Large intestine (tissue), 3 donors: ENCODE data around the gene MROH2B. TPM values are rescaled to one million over a fixed set of nuclear protein-coding genes. Genes with fewer than 3 reads are reported as not detected.

Experiments
- DNase-seq, 2 donors: peaks; one replicate each; pipeline versions ENCODE4 v3.0.0 to v3.0.0-alpha.2; 2013
- H3K27ac ChIP-seq: one replicate; pipeline ENCODE4 v1.5.1; 2013; ENCODE audit warnings: low read length
- H3K27me3 ChIP-seq: 2 replicates; pipeline ENCODE4 v1.6.1; 2013; ENCODE audit warnings: low read length; ENCODE audit not compliant: control insufficient read depth, insufficient read depth
- H3K36me3 ChIP-seq: 2 replicates; pipeline ENCODE4 v1.6.1; 2013; ENCODE audit warnings: low read length; ENCODE audit not compliant: control insufficient read depth, insufficient read depth
- H3K4me1 ChIP-seq: one replicate; pipeline ENCODE4 v1.6.1; 2013; ENCODE audit warnings: low read length; ENCODE audit not compliant: control insufficient read depth, insufficient read depth
- H3K4me3 ChIP-seq: one replicate; pipeline ENCODE4 v1.5.1; 2013; ENCODE audit warnings: low read length
- H3K9me3 ChIP-seq: one replicate; pipeline ENCODE4 v1.6.1; 2013; ENCODE audit warnings: mild to moderate bottlenecking, low read depth, low read length, moderate library complexity; ENCODE audit not compliant: control insufficient read depth
- WGBS: methylation state at CpG from one replicate; pipeline ENCODE4 v1.1.5; 2013; ENCODE audit warnings: low lambda C conversion rate; ENCODE audit not compliant: insufficient coverage; 5-methylcytosine and 5-hydroxymethylcytosine counted together
- polyA plus RNA-seq: library from polyadenylated mRNA; unstranded; fragments of 120-200 nt; gene quantifications from one replicate; pipeline ENCODE4 v1.2.1, GENCODE V29; 2013

Gene MROH2B
- polyA plus RNA-seq, 1 donor: not detected

DNA sequence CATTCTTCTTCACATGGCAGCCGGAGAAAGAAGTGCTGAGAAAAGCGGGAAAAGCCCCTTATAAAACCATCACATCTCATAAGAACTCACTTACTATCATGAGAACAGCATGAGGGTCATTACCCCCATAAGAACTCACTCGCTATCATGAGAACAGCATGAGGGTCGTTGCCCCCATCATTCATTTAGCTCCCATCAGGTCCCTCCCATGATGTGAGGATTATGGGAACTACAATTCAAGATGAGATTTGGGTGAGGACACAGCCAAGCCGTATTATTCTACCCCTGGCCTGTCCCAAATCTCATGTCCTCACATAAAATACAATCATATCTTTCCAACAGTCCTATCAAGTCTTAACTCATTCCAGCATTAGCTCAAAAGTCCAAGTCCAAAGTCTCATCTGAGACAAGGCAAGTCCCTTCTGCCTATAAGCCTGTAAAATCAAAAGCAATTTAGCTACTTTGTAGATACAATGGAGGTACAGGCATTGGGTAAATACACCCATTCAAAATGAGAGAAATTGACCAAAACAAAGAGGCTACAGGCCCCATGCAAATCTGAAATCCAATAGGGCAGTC lies 79.1 kb downstream of the MROH2B start:
- Histone ChIP-seq H3K4me1 (peaks cover 14% of the 10 kb centered on the region), H3K36me3 (no peaks in the 10 kb centered on the region), H3K27me3 (no peaks in the 10 kb centered on the region), H3K9me3 (no peaks in the 10 kb centered on the region), H3K27ac (peak overlapping the region; percentile 4), H3K4me3 (no peak overlapping the region)
- WGBS: no CpG with 5 or more reads among the region's 5 CpGs
- peak; percentile 7 to 56 for DNase-seq

DNA sequence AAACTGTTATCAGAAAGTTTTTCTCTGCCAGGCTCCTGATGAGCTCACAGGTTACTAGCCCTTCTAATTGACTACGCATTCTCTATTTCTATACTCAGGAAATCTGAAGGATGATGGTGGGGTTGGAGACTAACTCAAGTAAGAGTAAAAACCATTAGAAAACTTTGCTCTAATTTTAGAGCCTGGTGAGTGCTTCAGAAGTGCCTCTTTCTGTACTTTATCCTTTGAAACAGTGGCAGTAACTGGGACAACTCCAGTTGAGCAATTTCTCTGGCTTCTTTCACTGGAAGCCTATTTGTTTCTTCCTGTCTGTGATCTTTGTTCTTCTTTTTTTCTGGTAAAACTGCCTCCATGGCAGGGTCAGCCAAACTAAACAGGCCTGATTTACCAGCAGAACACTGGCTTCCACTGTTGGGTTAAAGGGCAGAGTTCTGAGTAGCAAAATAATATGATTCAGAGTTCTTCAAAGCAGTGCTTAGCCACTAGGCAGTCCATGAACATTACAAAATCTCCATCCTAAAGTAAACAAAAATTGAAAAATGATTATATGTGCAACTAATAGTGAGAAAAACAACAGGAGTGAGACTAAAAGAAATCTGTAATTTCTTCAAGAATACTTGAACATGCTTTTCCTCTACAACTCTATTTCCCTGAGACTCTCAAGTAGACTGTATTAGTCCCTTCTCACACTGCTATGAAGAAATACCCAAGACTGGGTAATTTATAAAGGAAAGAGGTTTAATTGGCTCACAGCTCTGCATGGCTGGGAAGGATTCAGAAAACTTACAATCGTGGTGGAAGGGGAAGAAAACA lies 79.8 kb downstream of the MROH2B start:
- H3K36me3 ChIP-seq: no peaks in the 10 kb centered on the region
- no peak overlapping the region for H3K4me3 ChIP-seq
- H3K27me3 ChIP-seq: no peaks in the 10 kb centered on the region
- H3K27ac ChIP-seq: peak overlapping the region; percentile 4
- peak; percentile 40 to 78 for DNase-seq
- peaks cover 14% of the 10 kb centered on the region for H3K4me1 ChIP-seq
- no CpG with 5 or more reads among the region's 2 CpGs for WGBS
- no peaks in the 10 kb centered on the region for H3K9me3 ChIP-seq

DNA sequence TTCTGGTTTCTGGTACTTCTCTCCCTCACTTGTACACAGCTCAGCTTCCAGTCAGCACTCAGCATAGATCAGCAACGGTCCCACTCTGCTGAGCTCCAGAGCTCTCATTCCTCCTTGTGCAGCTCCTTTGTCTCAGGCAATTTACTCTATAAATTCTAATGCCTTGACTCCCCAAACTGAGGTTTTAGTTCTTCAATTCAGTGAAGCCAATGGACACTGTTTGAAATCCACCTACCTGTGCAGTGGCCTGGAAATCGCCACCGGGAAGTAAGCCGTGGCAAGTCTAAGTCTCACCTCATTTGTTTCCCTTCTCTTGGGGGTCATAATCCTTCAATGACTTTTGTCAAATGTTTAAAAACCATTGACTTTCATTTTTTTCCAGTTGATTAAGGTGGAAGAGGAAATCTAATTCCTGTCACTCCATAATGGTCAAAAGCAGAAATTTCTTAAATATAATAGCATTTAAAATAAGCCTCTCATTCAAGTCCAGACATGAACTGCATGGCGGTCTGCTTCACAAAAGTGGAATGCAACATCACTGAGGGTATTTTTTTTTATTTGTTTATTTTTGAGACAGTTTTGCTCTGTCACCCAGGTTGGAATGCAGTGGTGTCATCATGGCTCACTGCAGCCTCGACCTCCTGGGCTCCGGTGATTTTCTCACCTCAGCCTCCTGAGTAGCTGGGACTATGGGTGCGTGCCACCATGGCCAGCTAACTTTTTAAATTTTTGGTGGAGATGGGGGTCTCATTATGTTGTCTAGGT lies 82.2 kb downstream of the MROH2B start:
- H3K36me3 ChIP-seq: no peaks in the 10 kb centered on the region
- DNase-seq: no peak
- H3K4me3 ChIP-seq: no peak overlapping the region
- H3K4me1 ChIP-seq: peaks cover 14% of the 10 kb centered on the region
- WGBS: 100% methylated on average over 2 of the region's 8 CpGs
- no peaks in the 10 kb centered on the region for H3K27me3 ChIP-seq
- no peaks in the 10 kb centered on the region for H3K9me3 ChIP-seq
- H3K27ac ChIP-seq: no peak overlapping the region

DNA sequence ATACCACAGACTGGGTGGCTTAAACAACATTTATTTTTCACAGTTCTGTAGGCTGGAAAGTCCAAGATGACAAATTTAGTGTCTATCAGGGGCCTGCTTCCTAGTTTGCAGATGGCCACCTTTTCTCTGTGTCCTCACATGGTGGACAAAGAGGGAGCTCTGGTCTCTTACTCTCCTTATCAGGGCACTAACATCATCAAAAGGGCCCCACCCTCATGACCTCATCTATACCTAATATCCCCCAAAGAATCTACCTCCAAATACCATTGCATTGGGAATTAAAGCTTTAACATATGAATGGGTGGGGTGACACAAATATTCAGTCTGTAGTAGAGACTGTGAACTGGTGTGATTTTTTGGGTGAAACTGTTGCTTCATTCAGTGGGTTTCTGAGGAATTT lies 83.8 kb downstream of the MROH2B start:
- DNase-seq: no peak
- Histone ChIP-seq H3K36me3 (no peaks in the 10 kb centered on the region), H3K9me3 (no peaks in the 10 kb centered on the region), H3K4me3 (no peak overlapping the region), H3K27me3 (no peaks in the 10 kb centered on the region), H3K27ac (no peak overlapping the region), H3K4me1 (peaks cover 12% of the 10 kb centered on the region)

DNA sequence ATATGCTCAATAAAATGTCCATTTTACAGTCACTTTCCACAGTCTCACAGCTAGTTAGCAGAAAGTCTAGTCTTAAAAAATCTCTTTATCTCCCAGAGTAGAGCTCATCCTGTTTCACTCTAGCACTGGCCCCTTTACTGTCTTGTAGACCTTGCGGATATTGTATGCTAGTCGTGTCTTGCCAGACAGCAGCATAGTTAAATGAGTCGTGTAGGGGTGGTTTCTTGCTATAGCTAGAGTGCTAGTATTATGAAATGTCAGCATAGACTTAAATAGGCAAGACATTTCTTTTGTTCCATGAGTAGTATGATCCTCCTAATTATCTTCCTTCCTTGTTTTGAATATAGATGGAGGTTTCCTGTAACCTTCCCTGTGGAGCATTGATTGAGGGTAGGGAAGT lies 84.5 kb downstream of the MROH2B start:
- no peaks in the 10 kb centered on the region for H3K9me3 ChIP-seq
- H3K27me3 ChIP-seq: no peaks in the 10 kb centered on the region
- H3K36me3 ChIP-seq: no peaks in the 10 kb centered on the region
- H3K27ac ChIP-seq: no peak overlapping the region
- WGBS: no CpG with 5 or more reads among the region's 3 CpGs
- H3K4me1 ChIP-seq: peaks cover 11% of the 10 kb centered on the region
- no peak for DNase-seq
- H3K4me3 ChIP-seq: no peak overlapping the region

DNA sequence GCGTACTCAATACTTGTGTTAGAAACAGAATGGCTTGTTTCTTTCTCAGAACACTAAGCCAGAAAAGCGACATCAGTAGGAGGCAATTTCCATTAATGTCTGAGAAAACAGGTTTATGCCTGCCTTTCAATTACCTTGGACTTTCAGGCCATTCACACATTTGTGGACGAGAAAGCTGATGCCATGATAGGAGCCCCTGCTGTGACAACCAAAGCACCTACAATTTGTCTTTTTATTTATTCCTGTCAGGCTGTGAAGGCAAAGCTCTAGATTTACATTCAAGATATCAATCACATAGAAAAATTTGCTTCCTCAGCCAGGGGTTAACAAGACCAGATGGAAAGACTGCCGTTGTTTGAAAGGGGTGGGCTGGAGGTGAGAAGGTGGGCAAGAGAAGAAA lies 85.6 kb downstream of the MROH2B start:
- 17% methylated on average over 1 of the region's 4 CpGs for WGBS
- peaks cover 4% of the 10 kb centered on the region for H3K4me1 ChIP-seq
- no peaks in the 10 kb centered on the region for H3K36me3 ChIP-seq
- H3K27me3 ChIP-seq: no peaks in the 10 kb centered on the region
- H3K27ac ChIP-seq: no peak overlapping the region
- no peak for DNase-seq
- no peak overlapping the region for H3K4me3 ChIP-seq
- no peaks in the 10 kb centered on the region for H3K9me3 ChIP-seq

DNA sequence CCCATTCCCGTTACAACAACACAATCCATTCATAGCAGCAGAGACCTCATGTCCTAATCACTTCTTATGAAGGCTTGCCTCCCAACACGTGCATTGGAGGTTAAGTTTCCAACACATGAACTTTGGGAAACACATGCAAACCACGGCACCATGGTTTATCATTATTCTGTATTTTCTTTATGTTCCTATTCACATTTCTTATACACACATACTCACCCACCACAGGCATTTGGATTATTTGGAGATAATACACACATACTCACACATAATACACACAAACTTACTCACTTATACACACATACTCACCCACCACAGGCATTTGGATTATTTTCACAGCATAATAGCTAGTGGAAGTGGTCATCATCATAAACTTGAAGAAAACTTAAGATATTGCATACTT lies 86.3 kb downstream of the MROH2B start:
- DNase-seq: no peak
- H3K27ac ChIP-seq: no peak overlapping the region
- no peak overlapping the region for H3K4me3 ChIP-seq
- H3K9me3 ChIP-seq: no peaks in the 10 kb centered on the region
- 100% methylated on average over 1 of the region's 3 CpGs for WGBS
- H3K27me3 ChIP-seq: no peaks in the 10 kb centered on the region
- no peaks in the 10 kb centered on the region for H3K36me3 ChIP-seq
- no peaks in the 10 kb centered on the region for H3K4me1 ChIP-seq

DNA sequence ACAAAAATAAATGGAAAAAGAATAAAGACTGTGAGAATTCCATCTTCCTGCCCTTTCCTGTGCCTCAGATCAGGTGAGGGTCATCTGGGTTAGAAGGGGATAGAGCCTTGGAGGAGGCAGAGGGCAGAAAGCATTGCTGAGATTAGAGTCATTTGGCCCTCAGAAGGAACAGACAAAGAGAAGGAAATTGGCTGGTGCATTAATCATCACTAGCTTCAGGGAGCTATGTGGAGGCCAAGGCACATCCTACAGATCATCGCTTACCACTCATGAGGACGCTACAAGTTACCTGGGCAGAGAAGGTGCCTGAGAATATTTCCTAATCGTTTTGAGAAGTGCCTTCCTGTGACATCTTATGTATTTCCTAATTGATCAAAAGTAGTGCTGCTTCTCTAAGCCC lies 87.4 kb downstream of the MROH2B start:
- no CpG with 5 or more reads among the region's 3 CpGs for WGBS
- Histone ChIP-seq H3K9me3 (no peaks in the 10 kb centered on the region), H3K27me3 (no peaks in the 10 kb centered on the region)

DNA sequence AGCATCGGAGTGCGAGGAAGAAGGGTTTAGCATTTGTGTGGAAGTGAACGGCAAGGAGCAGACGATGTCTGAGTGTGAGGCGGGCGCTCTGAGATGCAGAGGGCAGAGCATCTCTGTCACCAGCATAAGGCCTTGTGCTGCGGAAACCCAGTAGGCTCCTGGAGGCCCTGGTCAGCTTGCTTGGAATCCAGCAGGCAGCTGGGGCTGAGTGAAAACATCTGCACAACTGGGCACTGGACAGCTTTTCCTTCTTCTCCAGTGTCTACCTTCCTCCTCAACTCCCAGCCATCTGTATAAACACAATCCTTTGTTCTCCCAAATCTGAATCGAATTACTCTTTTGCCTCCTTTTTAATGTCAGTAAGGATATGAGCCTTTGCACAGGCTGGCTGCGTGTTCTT lies 89.7 kb downstream of the MROH2B start:
- H3K4me1 ChIP-seq: no peaks in the 10 kb centered on the region
- WGBS: 100% methylated on average over 1 of the region's 9 CpGs
- no peak overlapping the region for H3K27ac ChIP-seq
- H3K4me3 ChIP-seq: no peak overlapping the region
- no peaks in the 10 kb centered on the region for H3K36me3 ChIP-seq
- no peaks in the 10 kb centered on the region for H3K9me3 ChIP-seq
- no peak for DNase-seq
- no peaks in the 10 kb centered on the region for H3K27me3 ChIP-seq

More for the DNA sequence above, 87.4 kb downstream of the MROH2B start:
- no peaks in the 10 kb centered on the region for H3K4me1 ChIP-seq
- no peak overlapping the region for H3K4me3 ChIP-seq
- no peak overlapping the region for H3K27ac ChIP-seq
- no peaks in the 10 kb centered on the region for H3K36me3 ChIP-seq
- DNase-seq: no peak

DNA sequence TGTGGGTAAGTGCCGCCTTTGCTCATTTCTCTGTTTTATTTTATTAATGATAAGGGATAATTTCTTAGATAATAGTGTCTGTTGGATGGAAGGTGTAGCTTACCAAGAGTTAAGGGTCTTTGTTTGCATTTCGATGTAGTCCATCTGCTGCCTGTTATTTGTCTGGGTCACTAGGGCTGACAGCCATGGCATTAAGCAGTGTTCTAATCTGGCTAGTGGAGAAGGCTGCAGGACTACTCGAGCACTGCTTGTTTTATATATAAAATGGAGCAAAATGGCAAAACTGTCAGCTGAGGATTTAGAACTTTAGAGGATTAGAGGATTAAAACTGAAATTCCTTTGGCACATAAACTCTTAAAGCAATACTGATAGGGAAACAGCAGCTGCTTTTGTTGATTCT lies 94.3 kb downstream of the MROH2B start:
- H3K9me3 ChIP-seq: no peaks in the 10 kb centered on the region
- whole genome bisulfite sequencing: no CpG with 5 or more reads among the region's 3 CpGs
- H3K4me3 ChIP-seq: no peak overlapping the region
- no peaks in the 10 kb centered on the region for H3K4me1 ChIP-seq
- H3K27ac ChIP-seq: no peak overlapping the region
- H3K36me3 ChIP-seq: no peaks in the 10 kb centered on the region
- DNase-seq: no peak
- H3K27me3 ChIP-seq: no peaks in the 10 kb centered on the region
